Endothelial cell of umbilical vein (primary cell): ENCODE measurements around the gene ITGA2.

ENCODE experiments used
- MYC ChIP-seq: IDR thresholded peaks from one replicate; pipeline ENCODE4 v1.6.1; 2011; ENCODE audit warnings: mild to moderate bottlenecking, low read depth, low read length
- POLR2AphosphoS5 ChIP-seq: IDR thresholded peaks from 2 replicates; pipeline ENCODE4 v1.6.1; 2012; ENCODE audit warnings: low read depth, mild to moderate bottlenecking, control low read depth, low read length, moderate library complexity; ENCODE audit not compliant: insufficient read depth
- TF ChIP-seq, protein P1 (sequence below), 2 donors: IDR thresholded peaks; 1 replicate in 1 of 2; 2 replicates in 1 of 2; pipeline ENCODE4 v1.5.1; 2011; ENCODE audit warnings: low read length in 2 of 2, mild to moderate bottlenecking in 2 of 2, moderate library complexity in 2 of 2, control low read depth in 1 of 2, inconsistent platforms in 1 of 2, low read depth in 1 of 2; ENCODE audit not compliant: insufficient read depth in 1 of 2; ENCODE audit errors: extremely low read depth in 1 of 2

DNA sequence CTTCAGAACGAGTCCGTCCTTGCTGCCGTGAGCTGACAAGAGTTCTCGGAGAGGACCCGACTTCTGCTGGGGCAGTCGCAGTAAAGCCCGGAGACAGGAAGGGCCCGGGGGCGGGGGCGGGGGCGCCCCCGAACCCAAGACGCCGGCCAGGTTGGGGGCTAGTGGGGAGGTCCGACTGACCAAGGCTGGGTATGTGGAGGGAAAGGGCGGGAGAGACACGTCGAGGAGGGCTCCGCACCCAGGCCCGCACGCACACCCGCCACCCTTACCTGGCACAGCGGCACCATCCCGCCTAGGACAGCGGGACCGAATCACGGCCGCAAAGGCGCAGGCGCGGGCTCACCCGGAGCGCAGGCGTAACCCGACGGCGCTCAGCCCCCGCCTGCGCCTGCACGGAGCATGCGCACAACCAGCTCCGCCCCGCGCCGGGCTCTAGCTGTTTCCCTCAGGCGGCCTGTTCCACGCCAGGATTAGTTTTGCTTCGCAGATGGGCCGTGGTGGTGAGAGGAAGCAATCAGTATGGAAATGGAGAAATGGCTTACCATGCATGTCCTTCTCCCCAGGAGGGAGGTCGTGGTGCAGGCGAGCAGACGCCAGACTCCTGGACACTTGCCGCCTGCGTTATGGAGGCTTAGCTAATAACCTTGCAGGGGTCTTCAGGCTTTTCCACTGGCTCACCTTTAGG is 120.4 kb downstream of the ITGA2 start, which contains the start of gene MOCS2:
- TF ChIP-seq MYC (no peak), POLR2AphosphoS5 (peak; percentile 95)
- TF ChIP-seq, protein P1, sequence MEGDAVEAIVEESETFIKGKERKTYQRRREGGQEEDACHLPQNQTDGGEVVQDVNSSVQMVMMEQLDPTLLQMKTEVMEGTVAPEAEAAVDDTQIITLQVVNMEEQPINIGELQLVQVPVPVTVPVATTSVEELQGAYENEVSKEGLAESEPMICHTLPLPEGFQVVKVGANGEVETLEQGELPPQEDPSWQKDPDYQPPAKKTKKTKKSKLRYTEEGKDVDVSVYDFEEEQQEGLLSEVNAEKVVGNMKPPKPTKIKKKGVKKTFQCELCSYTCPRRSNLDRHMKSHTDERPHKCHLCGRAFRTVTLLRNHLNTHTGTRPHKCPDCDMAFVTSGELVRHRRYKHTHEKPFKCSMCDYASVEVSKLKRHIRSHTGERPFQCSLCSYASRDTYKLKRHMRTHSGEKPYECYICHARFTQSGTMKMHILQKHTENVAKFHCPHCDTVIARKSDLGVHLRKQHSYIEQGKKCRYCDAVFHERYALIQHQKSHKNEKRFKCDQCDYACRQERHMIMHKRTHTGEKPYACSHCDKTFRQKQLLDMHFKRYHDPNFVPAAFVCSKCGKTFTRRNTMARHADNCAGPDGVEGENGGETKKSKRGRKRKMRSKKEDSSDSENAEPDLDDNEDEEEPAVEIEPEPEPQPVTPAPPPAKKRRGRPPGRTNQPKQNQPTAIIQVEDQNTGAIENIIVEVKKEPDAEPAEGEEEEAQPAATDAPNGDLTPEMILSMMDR (IDR thresholded peaks at IDR 0.05; ENCODE audit: extremely low read depth in 1 of 2, insufficient read depth in 1 of 2, low read depth in 1 of 2, low read length in 2 of 2), result no peak
